Measurements from ENCODE around the gene CRACR2B. TPM values are rescaled to one million over a fixed set of nuclear protein-coding genes. Genes with fewer than 3 reads are reported as not detected.

CRACR2B gene
- total RNA-seq, 1 donor from 2014 or later, result 0.57 TPM

DNA sequence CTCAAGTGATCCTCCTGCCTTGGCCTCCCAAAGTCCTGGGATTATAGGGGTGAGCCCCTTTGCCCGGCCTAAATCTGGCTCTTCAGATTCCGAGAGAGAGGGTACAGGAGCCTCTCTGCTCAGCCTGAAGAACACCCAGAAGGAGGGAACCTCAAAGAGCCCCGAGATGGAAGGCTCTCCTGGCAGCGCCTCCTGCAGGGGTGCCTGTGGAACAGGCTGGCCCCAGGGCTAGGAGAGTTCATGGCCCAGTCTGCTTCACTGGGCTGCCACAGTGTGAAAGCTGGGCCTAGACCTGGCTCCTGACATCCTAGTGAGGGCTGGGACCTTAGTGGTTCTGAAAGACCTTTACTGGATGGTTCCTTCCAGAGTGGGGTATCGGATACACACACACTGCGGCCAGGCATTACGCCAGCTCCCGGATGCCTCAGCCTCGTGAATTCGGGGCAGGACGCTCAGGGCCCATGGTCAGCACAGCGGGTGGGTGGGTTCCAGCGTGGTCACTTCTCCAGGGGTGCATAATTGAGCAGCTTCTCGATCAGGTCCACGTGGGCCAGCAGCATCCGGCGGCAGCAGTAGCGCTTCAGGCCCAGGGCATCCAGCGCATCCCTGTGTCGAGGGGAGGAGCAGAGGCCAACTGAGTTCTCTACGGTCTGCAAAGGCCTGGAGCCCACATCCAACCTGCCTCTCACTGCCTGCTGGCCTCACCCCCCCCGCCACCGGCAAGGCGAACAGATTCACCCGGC is 12.3 kb downstream of the CRACR2B start:
- peak overlapping the region; percentile 83 for H3K4me3 Mint-ChIP-seq (ENCODE audit: unreplicated experiment)
- H3K36me3 Mint-ChIP-seq (ENCODE audit: low read depth), result peaks cover 6% of the 10 kb centered on the region
- DNase-seq (ENCODE audit: low spot score), result no peak
- TF ChIP-seq, protein P1, sequence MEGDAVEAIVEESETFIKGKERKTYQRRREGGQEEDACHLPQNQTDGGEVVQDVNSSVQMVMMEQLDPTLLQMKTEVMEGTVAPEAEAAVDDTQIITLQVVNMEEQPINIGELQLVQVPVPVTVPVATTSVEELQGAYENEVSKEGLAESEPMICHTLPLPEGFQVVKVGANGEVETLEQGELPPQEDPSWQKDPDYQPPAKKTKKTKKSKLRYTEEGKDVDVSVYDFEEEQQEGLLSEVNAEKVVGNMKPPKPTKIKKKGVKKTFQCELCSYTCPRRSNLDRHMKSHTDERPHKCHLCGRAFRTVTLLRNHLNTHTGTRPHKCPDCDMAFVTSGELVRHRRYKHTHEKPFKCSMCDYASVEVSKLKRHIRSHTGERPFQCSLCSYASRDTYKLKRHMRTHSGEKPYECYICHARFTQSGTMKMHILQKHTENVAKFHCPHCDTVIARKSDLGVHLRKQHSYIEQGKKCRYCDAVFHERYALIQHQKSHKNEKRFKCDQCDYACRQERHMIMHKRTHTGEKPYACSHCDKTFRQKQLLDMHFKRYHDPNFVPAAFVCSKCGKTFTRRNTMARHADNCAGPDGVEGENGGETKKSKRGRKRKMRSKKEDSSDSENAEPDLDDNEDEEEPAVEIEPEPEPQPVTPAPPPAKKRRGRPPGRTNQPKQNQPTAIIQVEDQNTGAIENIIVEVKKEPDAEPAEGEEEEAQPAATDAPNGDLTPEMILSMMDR (IDR thresholded peaks at IDR 0.05), result peak; percentile 67
- peak overlapping the region; percentile 91 for H3K27ac Mint-ChIP-seq (ENCODE audit: unreplicated experiment)
- H3K27me3 Mint-ChIP-seq (ENCODE audit: low read depth), result no peaks in the 10 kb centered on the region
- no peaks in the 10 kb centered on the region for H3K9me3 Mint-ChIP-seq (ENCODE audit: low read depth)
- H3K4me1 Mint-ChIP-seq (ENCODE audit: low read depth), result peaks cover 43% of the 10 kb centered on the region

DNA sequence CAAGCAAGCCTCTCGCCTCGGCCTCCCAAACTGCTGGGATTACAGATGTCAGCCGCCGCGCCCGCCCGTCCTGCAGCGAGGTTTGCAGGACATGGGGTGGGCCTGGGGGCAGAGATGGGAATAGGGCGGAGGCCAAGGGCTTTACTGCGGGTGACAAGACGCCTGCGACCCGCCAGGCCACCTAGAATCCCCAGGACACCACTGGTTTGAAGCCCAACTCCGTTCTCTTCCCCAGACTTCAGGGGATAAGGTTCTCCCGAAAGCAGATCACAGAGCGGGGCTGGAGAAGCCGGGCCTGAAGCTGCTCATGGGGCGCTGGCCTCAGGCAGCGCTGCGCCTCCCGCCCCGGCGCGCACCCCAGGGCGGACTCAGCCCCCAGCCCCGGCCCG is 14.3 kb downstream of the CRACR2B start:
- H3K4me1 Mint-ChIP-seq (ENCODE audit: low read depth), result peaks cover 59% of the 10 kb centered on the region
- TF ChIP-seq, protein P1 (IDR thresholded peaks at IDR 0.05), result no peak
- peaks cover 6% of the 10 kb centered on the region for H3K36me3 Mint-ChIP-seq (ENCODE audit: low read depth)
- H3K4me3 Mint-ChIP-seq (ENCODE audit: unreplicated experiment), result peak overlapping the region; percentile 83
- no peaks in the 10 kb centered on the region for H3K9me3 Mint-ChIP-seq (ENCODE audit: low read depth)
- H3K27me3 Mint-ChIP-seq (ENCODE audit: low read depth), result no peaks in the 10 kb centered on the region
- DNase-seq (ENCODE audit: low spot score), result no peak
- peak overlapping the region; percentile 91 for H3K27ac Mint-ChIP-seq (ENCODE audit: unreplicated experiment)

DNA sequence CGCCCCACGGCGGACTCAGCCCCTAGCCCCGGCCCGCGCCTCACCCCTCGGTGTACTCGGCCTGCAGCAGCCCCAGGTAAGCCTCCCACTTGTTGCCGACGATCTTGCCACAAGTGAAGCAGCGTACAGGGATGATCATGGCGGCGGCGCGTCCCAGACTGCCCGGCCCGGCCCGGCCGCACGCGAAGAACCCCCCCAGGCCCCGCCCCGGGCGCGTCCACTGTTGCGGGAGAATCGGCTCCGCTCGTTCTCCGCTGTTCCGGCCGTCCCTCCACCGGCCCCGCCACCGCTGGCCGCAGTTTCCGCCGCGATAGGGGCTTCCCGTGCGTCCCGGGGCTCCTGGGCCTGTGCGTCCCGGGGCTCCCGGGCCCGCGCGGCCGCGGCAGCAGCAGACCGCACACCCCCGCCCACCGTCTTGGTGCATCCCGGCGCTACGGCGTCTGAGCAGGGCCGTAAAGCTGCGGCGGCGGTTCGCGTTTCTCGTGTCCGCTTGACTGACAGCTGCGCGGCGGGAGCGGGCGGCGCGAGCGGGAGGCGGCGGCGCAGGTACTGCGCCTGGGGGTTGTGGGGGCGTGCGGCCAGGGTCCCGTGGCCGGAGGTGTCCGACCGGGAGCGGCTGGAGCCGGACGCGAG is 14.8 kb downstream of the CRACR2B start, which contains the start of the genes POLR2L and TSPAN4:
TSS of gene POLR2L (minus strand) at position 160 of the 633 bp plus-strand sequence. CDS start at position 139, 21 bp downstream.
TSS of gene TSPAN4 (plus strand) at position 483 of the 633 bp plus-strand sequence. CDS start 7,453 bp downstream, outside the sequence.
- Mint-ChIP-seq H3K27me3 (ENCODE audit: low read depth) (no peaks in the 10 kb centered on the region), H3K27ac (ENCODE audit: unreplicated experiment) (peak within 1 kb of the TSS; percentile 94), H3K4me3 (ENCODE audit: unreplicated experiment) (peak within 1 kb of the TSS; percentile 85), H3K36me3 (ENCODE audit: low read depth) (peaks cover 5% of the 10 kb centered on the region), H3K9me3 (ENCODE audit: low read depth) (no peaks in the 10 kb centered on the region), H3K4me1 (ENCODE audit: low read depth) (peaks cover 61% of the 10 kb centered on the region)
- DNase-seq (ENCODE audit: low spot score), result no peak
- TF ChIP-seq, protein P1 (IDR thresholded peaks at IDR 0.05), result no peak

DNA sequence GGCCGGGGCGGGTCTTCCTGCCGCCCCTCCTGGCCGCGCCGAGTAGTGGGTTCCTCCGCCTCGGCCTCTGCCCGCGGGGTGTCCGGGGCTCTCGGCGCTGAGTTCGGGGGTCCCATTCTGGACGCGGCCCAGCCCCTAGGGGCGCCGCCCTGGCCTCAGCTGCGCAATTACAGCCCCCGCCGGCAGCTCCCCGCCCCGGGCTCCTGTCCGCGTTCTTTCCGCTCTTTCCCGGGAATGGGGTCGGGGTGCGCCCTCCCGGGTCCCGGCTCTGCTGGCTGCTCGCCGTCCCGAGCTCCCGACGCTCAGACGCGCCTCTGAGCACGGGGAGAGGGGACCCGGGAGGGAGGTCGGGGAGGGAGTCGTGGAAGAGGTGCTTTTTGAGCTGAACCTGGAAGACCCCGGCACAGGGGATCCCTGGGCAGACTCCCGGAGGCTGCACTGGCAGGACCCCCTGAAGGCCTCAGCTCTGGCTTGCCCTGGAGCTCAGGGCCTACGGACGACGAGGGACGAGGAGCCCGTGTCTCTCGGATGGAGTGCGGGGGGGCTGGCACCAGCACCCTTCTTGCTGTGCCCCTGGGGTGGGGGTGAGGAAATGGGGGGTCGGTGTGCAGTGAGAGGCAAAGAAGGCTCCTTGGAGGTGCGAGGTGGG is 15.5 kb downstream of the CRACR2B start:
- Mint-ChIP-seq H3K9me3 (ENCODE audit: low read depth) (no peaks in the 10 kb centered on the region), H3K4me1 (ENCODE audit: low read depth) (peaks cover 61% of the 10 kb centered on the region), H3K27me3 (ENCODE audit: low read depth) (no peaks in the 10 kb centered on the region), H3K4me3 (ENCODE audit: unreplicated experiment) (peak overlapping the region; percentile 85), H3K27ac (ENCODE audit: unreplicated experiment) (peak overlapping the region; percentile 94), H3K36me3 (ENCODE audit: low read depth) (peaks cover 4% of the 10 kb centered on the region)
- no peak for DNase-seq (ENCODE audit: low spot score)
- TF ChIP-seq, protein P1 (IDR thresholded peaks at IDR 0.05), result peak; percentile 53

Measured in chondrocyte (in vitro differentiated cells).